Sigmoid colon (tissue), 4 donors: ENCODE data around the gene TMEM182.

Source experiments
- CTCF ChIP-seq, 4 experiments: fragments of 450-650 bp in 3 of 4; fragments of 200-600 bp in 1 of 4; IDR thresholded peaks; one replicate each; pipeline ENCODE4 v1.5.1; 2016 to 2019; ENCODE audit warnings: antibody characterized with exemption in 4 of 4, mild to moderate bottlenecking in 3 of 4, moderate library complexity in 2 of 4
- EP300 ChIP-seq, 4 donors: sonication (generic); formaldehyde crosslinking; IDR thresholded peaks; one replicate each; pipeline ENCODE4 v1.6.1; 2017; ENCODE audit warnings: antibody characterized with exemption in 4 of 4
- POLR2A ChIP-seq, 2 donors: fragments of 450-650 bp; IDR thresholded peaks; one replicate each; pipeline ENCODE4 v1.6.1; 2016; ENCODE audit warnings: antibody characterized with exemption in 2 of 2, mild to moderate bottlenecking in 2 of 2, moderate library complexity in 2 of 2
- POLR2AphosphoS5 ChIP-seq, 4 donors: sonication (generic); formaldehyde crosslinking; IDR thresholded peaks; one replicate each; pipeline ENCODE4 v1.6.1; 2017; ENCODE audit warnings: antibody characterized with exemption in 4 of 4

DNA sequence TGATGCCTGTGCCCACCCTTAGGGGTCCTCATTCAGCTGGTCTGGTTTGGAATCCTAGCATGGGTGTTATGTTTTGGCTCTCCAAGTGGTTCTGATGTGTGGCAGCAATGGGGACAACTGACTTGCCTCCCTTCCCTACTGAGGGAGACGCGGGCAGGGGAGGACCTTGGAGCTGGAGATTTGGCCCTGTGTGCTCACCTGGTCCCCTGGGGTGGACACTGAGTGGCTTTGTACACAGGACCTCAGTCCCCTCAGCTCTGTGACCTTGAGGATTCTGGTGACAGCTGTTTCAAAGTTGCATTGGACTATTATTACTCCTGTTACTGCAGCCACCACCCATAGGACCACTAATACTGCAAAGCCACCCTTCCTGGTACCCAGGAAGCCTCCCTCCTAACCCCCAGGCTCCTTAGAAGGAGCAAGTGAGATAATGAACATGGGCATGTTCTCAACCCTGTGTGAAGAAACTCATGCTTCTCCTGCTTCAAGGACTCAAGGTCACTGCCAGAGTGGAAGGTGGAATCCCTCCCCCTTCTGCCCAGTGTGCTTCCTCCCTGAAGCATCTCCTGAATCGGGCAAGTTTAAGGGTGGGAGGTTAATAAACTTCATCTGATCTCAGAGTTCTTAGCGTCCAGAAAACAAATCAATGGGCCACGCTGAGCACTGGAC, 26.5 kb downstream of the TMEM182 start:
- TF ChIP-seq CTCF (IDR thresholded peaks at IDR 0.05) = no peak
- TF ChIP-seq POLR2A (IDR thresholded peaks at IDR 0.05) = no peak
- TF ChIP-seq POLR2AphosphoS5 (IDR thresholded peaks at IDR 0.05) = no peak
- TF ChIP-seq EP300 (IDR thresholded peaks at IDR 0.05) = no peak
